ENCODE data around the gene CEP85.
"Not testable (repeated sequence)": the region's sequence is repeated elsewhere in the genome, so short reads cannot be mapped to it uniquely, and the experiment has no call there.

CEP85 gene

GRCh38 chr1:26306290-26307229, 72.6 kb downstream of the CEP85 start, which contains the start of gene UBXN11:
UBXN11 (minus strand) TSS chr1:26306636; CDS start chr1:26302883, 3,753 bp downstream.
- no peaks in the 10 kb centered on the region for H3K36me3 ChIP-seq (ENCODE audit: control insufficient read depth, insufficient read depth, low read length)
- no peaks in the 10 kb centered on the region for H3K9me3 ChIP-seq (ENCODE audit: control insufficient read depth, insufficient read depth, low read length)
- H3K27me3 ChIP-seq (ENCODE audit: control insufficient read depth, insufficient read depth, low read length) = no peaks in the 10 kb centered on the region
- peak within 1 kb of the TSS; percentile 99 for H3K4me3 ChIP-seq (ENCODE audit: low read depth, low read length)
- H3K9ac ChIP-seq (ENCODE audit: low read depth, low read length) = peak within 1 kb of the TSS; percentile 78
- H3K27ac ChIP-seq (ENCODE audit: low read depth, low read length) = peak within 1 kb of the TSS; percentile 73
- H3K4me1 ChIP-seq (ENCODE audit: control insufficient read depth, insufficient read depth, low read length) = peaks cover 10% of the 10 kb centered on the region

GRCh38 chr1:26307363-26307781, 73.4 kb downstream of the CEP85 start:
- no peak overlapping the region for H3K9ac ChIP-seq (ENCODE audit: low read depth, low read length)
- peak overlapping the region; percentile 58 for H3K27ac ChIP-seq (ENCODE audit: low read depth, low read length)
- no peaks in the 10 kb centered on the region for H3K27me3 ChIP-seq (ENCODE audit: control insufficient read depth, insufficient read depth, low read length)
- no peaks in the 10 kb centered on the region for H3K36me3 ChIP-seq (ENCODE audit: control insufficient read depth, insufficient read depth, low read length)
- H3K4me3 ChIP-seq (ENCODE audit: low read depth, low read length) = peak overlapping the region; percentile 63; the same call in 1 of the 2 replicates
- peaks cover 10% of the 10 kb centered on the region for H3K4me1 ChIP-seq (ENCODE audit: control insufficient read depth, insufficient read depth, low read length)
- no peaks in the 10 kb centered on the region for H3K9me3 ChIP-seq (ENCODE audit: control insufficient read depth, insufficient read depth, low read length)

GRCh38 chr1:26307966-26308899, 74.2 kb downstream of the CEP85 start:
- not testable (repeated sequence) for H3K9ac ChIP-seq (ENCODE audit: low read depth, low read length); H3K4me3 ChIP-seq (ENCODE audit: low read depth, low read length); H3K36me3 ChIP-seq (ENCODE audit: control insufficient read depth, insufficient read depth, low read length); H3K27ac ChIP-seq (ENCODE audit: low read depth, low read length); H3K27me3 ChIP-seq (ENCODE audit: control insufficient read depth, insufficient read depth, low read length); H3K4me1 ChIP-seq (ENCODE audit: control insufficient read depth, insufficient read depth, low read length); H3K9me3 ChIP-seq (ENCODE audit: control insufficient read depth, insufficient read depth, low read length)

- Histone ChIP-seq H3K4me3 (ENCODE audit: low read depth, low read length) (no peak overlapping the region), H3K27ac (ENCODE audit: low read depth, low read length) (no peak overlapping the region), H3K9ac (ENCODE audit: low read depth, low read length) (no peak overlapping the region), H3K9me3 (ENCODE audit: control insufficient read depth, insufficient read depth, low read length) (no peaks in the 10 kb centered on the region), H3K27me3 (ENCODE audit: control insufficient read depth, insufficient read depth, low read length) (no peaks in the 10 kb centered on the region), H3K36me3 (ENCODE audit: control insufficient read depth, insufficient read depth, low read length) (no peaks in the 10 kb centered on the region), H3K4me1 (ENCODE audit: control insufficient read depth, insufficient read depth, low read length) (peaks cover 16% of the 10 kb centered on the region)
These were observed 80.5 kb downstream of the CEP85 start for GRCh38 chr1:26314501-26314900.

GRCh38 chr1:26315874-26316850, 82.2 kb downstream of the CEP85 start:
- no peaks in the 10 kb centered on the region for H3K27me3 ChIP-seq (ENCODE audit: control insufficient read depth, insufficient read depth, low read length)
- H3K9ac ChIP-seq (ENCODE audit: low read depth, low read length) = no peak overlapping the region
- no peaks in the 10 kb centered on the region for H3K9me3 ChIP-seq (ENCODE audit: control insufficient read depth, insufficient read depth, low read length)
- H3K4me1 ChIP-seq (ENCODE audit: control insufficient read depth, insufficient read depth, low read length) = peaks cover 17% of the 10 kb centered on the region
- no peak overlapping the region for H3K27ac ChIP-seq (ENCODE audit: low read depth, low read length)
- no peak overlapping the region for H3K4me3 ChIP-seq (ENCODE audit: low read depth, low read length)
- H3K36me3 ChIP-seq (ENCODE audit: control insufficient read depth, insufficient read depth, low read length) = 0 out of 2 replicates have a peak, but pooled peaks cover 3% of the 10 kb centered on the region

GRCh38 chr1:26317146-26317545, 83.1 kb downstream of the CEP85 start:
- Histone ChIP-seq H3K27me3 (ENCODE audit: control insufficient read depth, insufficient read depth, low read length) (no peaks in the 10 kb centered on the region), H3K36me3 (ENCODE audit: control insufficient read depth, insufficient read depth, low read length) (peaks cover 4% of the 10 kb centered on the region; the same call in 1 of the 2 replicates), H3K4me3 (ENCODE audit: low read depth, low read length) (no peak overlapping the region), H3K9me3 (ENCODE audit: control insufficient read depth, insufficient read depth, low read length) (no peaks in the 10 kb centered on the region), H3K4me1 (ENCODE audit: control insufficient read depth, insufficient read depth, low read length) (peaks cover 17% of the 10 kb centered on the region), H3K27ac (ENCODE audit: low read depth, low read length) (no peak overlapping the region), H3K9ac (ENCODE audit: low read depth, low read length) (no peak overlapping the region)

GRCh38 chr1:26317612-26318337, 83.8 kb downstream of the CEP85 start, which contains the start of gene CD52:
CD52 (plus strand) TSS chr1:26317958; CDS start chr1:26318018, 60 bp downstream.
- Histone ChIP-seq H3K4me3 (ENCODE audit: low read depth, low read length) (no peak within 1 kb of the TSS), H3K9me3 (ENCODE audit: control insufficient read depth, insufficient read depth, low read length) (no peaks in the 10 kb centered on the region), H3K36me3 (ENCODE audit: control insufficient read depth, insufficient read depth, low read length) (peaks cover 10% of the 10 kb centered on the region), H3K27ac (ENCODE audit: low read depth, low read length) (no peak within 1 kb of the TSS), H3K4me1 (ENCODE audit: control insufficient read depth, insufficient read depth, low read length) (peaks cover 17% of the 10 kb centered on the region), H3K9ac (ENCODE audit: low read depth, low read length) (no peak within 1 kb of the TSS), H3K27me3 (ENCODE audit: control insufficient read depth, insufficient read depth, low read length) (no peaks in the 10 kb centered on the region)

GRCh38 chr1:26318338-26319064, 84.5 kb downstream of the CEP85 start:
- H3K4me1 ChIP-seq (ENCODE audit: control insufficient read depth, insufficient read depth, low read length) = peaks cover 17% of the 10 kb centered on the region
- H3K9ac ChIP-seq (ENCODE audit: low read depth, low read length) = no peak overlapping the region
- H3K9me3 ChIP-seq (ENCODE audit: control insufficient read depth, insufficient read depth, low read length) = no peaks in the 10 kb centered on the region
- no peak overlapping the region for H3K4me3 ChIP-seq (ENCODE audit: low read depth, low read length)
- H3K27me3 ChIP-seq (ENCODE audit: control insufficient read depth, insufficient read depth, low read length) = no peaks in the 10 kb centered on the region
- peaks cover 17% of the 10 kb centered on the region for H3K36me3 ChIP-seq (ENCODE audit: control insufficient read depth, insufficient read depth, low read length)
- no peak overlapping the region for H3K27ac ChIP-seq (ENCODE audit: low read depth, low read length)

GRCh38 chr1:26320896-26321295, 86.9 kb downstream of the CEP85 start:
- Histone ChIP-seq H3K27ac (ENCODE audit: low read depth, low read length) (no peak overlapping the region), H3K9ac (ENCODE audit: low read depth, low read length) (no peak overlapping the region), H3K9me3 (ENCODE audit: control insufficient read depth, insufficient read depth, low read length) (no peaks in the 10 kb centered on the region), H3K27me3 (ENCODE audit: control insufficient read depth, insufficient read depth, low read length) (no peaks in the 10 kb centered on the region), H3K4me3 (ENCODE audit: low read depth, low read length) (no peak overlapping the region), H3K4me1 (ENCODE audit: control insufficient read depth, insufficient read depth, low read length) (peaks cover 13% of the 10 kb centered on the region), H3K36me3 (ENCODE audit: control insufficient read depth, insufficient read depth, low read length) (peaks cover 38% of the 10 kb centered on the region)

Measured in HUES48 (cell line).